K562 (cell line): ENCODE measurements around the gene TXNDC9. TPM values are rescaled to one million over a fixed set of nuclear protein-coding genes. Genes with fewer than 3 reads are reported as not detected.

Experiments
- CBFA2T3 ChIP-seq: fragments of 450-650 bp; IDR thresholded peaks from 2 replicates; pipeline ENCODE4 v1.6.1; 2017
- CREB3 ChIP-seq: fragments of 450-650 bp; conservative IDR thresholded peaks from 2 replicates; pipeline ENCODE4 v1.6.1; 2016; ENCODE audit warnings: missing genetic modification characterization, low read depth, mild to moderate bottlenecking, missing compliant biosample characterization, moderate library complexity
- E4F1 ChIP-seq: fragments of 250-450 bp; sonication (Bioruptor Pico); IDR thresholded peaks from 2 replicates; pipeline ENCODE4 v1.5.0; 2021; ENCODE audit warnings: mild to moderate bottlenecking, borderline replicate concordance
- ETV1 ChIP-seq: fragments of 450-650 bp; conservative IDR thresholded peaks from 2 replicates; pipeline ENCODE4 v1.6.1; 2016; ENCODE audit warnings: missing genetic modification characterization, control low read depth, low read depth, missing compliant biosample characterization
- ETV6 ChIP-seq, 3 experiments: fragments of 150-350 bp in 1 of 3; sonication (generic) in 1 of 3; formaldehyde crosslinking in 1 of 3; IDR thresholded peaks; 2 replicates each; pipeline versions ENCODE4 v1.6.1 to v1.8.0; 2014 to 2022; ENCODE audit warnings: borderline replicate concordance in 2 of 3, low read depth in 2 of 3, antibody characterized with exemption in 1 of 3, low read length in 1 of 3, mild to moderate bottlenecking in 1 of 3, missing genetic modification reagents in 1 of 3
- HDAC8 ChIP-seq: fragments of 450-650 bp; IDR thresholded peaks from 2 replicates; pipeline ENCODE4 v1.6.1; 2016; ENCODE audit warnings: mild to moderate bottlenecking, missing genetic modification characterization, moderate library complexity, missing compliant biosample characterization
- HOMEZ ChIP-seq: fragments of 250-450 bp; sonication (Bioruptor Pico); IDR thresholded peaks from 2 replicates; pipeline ENCODE4 v1.4.0; 2020; ENCODE audit warnings: mild to moderate bottlenecking, moderate library complexity
- LARP7 ChIP-seq: fragments of 450-650 bp; IDR thresholded peaks from 2 replicates; pipeline ENCODE4 v1.6.1; 2016
- MTA1 ChIP-seq: fragments of 450-650 bp; IDR thresholded peaks from 2 replicates; pipeline ENCODE4 v1.6.1; 2017; ENCODE audit warnings: borderline replicate concordance
- NR2C1 ChIP-seq, 2 experiments: fragments of 450-650 bp; IDR thresholded peaks; 2 replicates each; pipeline ENCODE4 v1.6.1; 2017; ENCODE audit warnings: mild to moderate bottlenecking in 2 of 2, antibody characterized with exemption in 1 of 2, inconsistent platforms in 1 of 2, missing compliant biosample characterization in 1 of 2, missing genetic modification characterization in 1 of 2
- SMAD1 ChIP-seq: fragments of 150-350 bp; IDR thresholded peaks from 2 replicates; pipeline ENCODE4 v1.6.1; 2014; ENCODE audit warnings: low read length, low read depth; ENCODE audit not compliant: partially characterized antibody
- STAG1 ChIP-seq: sonication (generic); formaldehyde crosslinking; IDR thresholded peaks from 2 replicates; pipeline ENCODE4 v1.5.0; 2020; ENCODE audit warnings: missing genetic modification reagents, borderline replicate concordance
- ZBTB5 ChIP-seq: fragments of 450-650 bp; IDR thresholded peaks from 2 replicates; pipeline ENCODE4 v1.6.1; 2017; ENCODE audit warnings: antibody characterized with exemption
- ZNF324 ChIP-seq: fragments of 250-450 bp; sonication (Bioruptor Pico); IDR thresholded peaks from 2 replicates; pipeline ENCODE4 v1.4.0; 2020; ENCODE audit warnings: mild to moderate bottlenecking
- ZNF436 ChIP-seq: fragments of 250-450, 450-650 bp; sonication (Bioruptor Pico); formaldehyde crosslinking; IDR thresholded peaks from 2 replicates; pipeline ENCODE4 v1.7.0; 2020; ENCODE audit warnings: mild to moderate bottlenecking
- ZNF445 ChIP-seq: fragments of 250-450 bp; sonication (Bioruptor Pico); IDR thresholded peaks from 2 replicates; pipeline ENCODE4 v1.4.0; 2020; ENCODE audit warnings: low read depth, mild to moderate bottlenecking, moderate library complexity
- ZNF655 ChIP-seq: fragments of 250-450 bp; sonication (Bioruptor Pico); IDR thresholded peaks from 2 replicates; pipeline ENCODE4 v1.5.0; 2021
- polyA plus RNA-seq, 8 experiments: library from polyadenylated mRNA; depleted of rRNA in 4 of 8; stranded (reverse) in 5 of 8; unstranded in 3 of 8; fragments of >200 nt; fragmentation: Nextera tagmentation in 2 of 8; fragmentation: Illumina TruSeq in 1 of 8; extraction: Ambion mirVana in 2 of 8; extraction: Trizol in 1 of 8; gene quantifications; 2 replicates each; pipeline versions ENCODE4 v1.2.1 to v1.2.3, GENCODE V29; 2011 to 2014; ENCODE audit warnings: inconsistent platforms in 1 of 8, missing spikeins in 1 of 8
- total RNA-seq, 7 experiments: library from RNA; depleted of rRNA in 6 of 7; stranded (reverse); fragments of >200 nt in 6 of 7; fragmentation: Illumina TruSeq in 2 of 7; extraction: Trizol in 2 of 7; gene quantifications; 2 replicates each; pipeline versions ENCODE4 v1.2.1 to v1.2.3, GENCODE V29; 2011 to 2021; ENCODE audit warnings: low replicate concordance in 1 of 7

TXNDC9 gene
- total and polyA plus RNA-seq, 9 of the 15 experiments (the other 6 are each of a cell fraction or from before 2014, with no cell fraction given): 37.5 to 211 (median 65.5) TPM

- peak; percentile 36; the same call in 1 of the 2 replicates for TF ChIP-seq E4F1 (CRISPR knock-in tag)
- TF ChIP-seq ZNF436: no peak
- TF ChIP-seq SMAD1: no peak
- no peak for TF ChIP-seq NR2C1 (IDR thresholded peaks at IDR 0.05)
- peak; percentile 36; the same call in 1 of the 2 replicates for TF ChIP-seq NR2C1 (tag; IDR thresholded peaks at IDR 0.05)
- no peak; the same call in 1 of the 2 replicates for TF ChIP-seq CBFA2T3
- TF ChIP-seq ZNF324 (CRISPR knock-in tag): no peak
- TF ChIP-seq MTA1: 0 out of 2 replicates have a peak, but pooled peaks have one; percentile 60
- TF ChIP-seq ETV6 (IDR thresholded peaks at IDR 0.05; ENCODE audit: borderline replicate concordance in 1 of 2, low read depth in 2 of 2, low read length in 1 of 2): no peak
- 0 out of 2 replicates have a peak, but pooled peaks have one; percentile 50 for TF ChIP-seq ETV6 (CRISPR knock-in tag; IDR thresholded peaks at IDR 0.05; ENCODE audit: borderline replicate concordance)
- TF ChIP-seq HDAC8: no peak
- TF ChIP-seq ZBTB5: no peak
- no peak for TF ChIP-seq STAG1
- TF ChIP-seq CREB3 (tag): 0 out of 2 replicates have a peak, but pooled peaks have one; percentile 26
- TF ChIP-seq HOMEZ (CRISPR knock-in tag): no peak
- TF ChIP-seq ZNF655 (CRISPR knock-in tag): no peak
- TF ChIP-seq ETV1 (tag): no peak
- TF ChIP-seq ZNF445: no peak
- peak; percentile 37; the same call in 1 of the 2 replicates for TF ChIP-seq LARP7
These were observed 1.2 kb upstream of the TXNDC9 start, which contains the start of gene EIF5B (continued) for GRCh38 chr2:99337113-99338028.
